Neural crest cell (in vitro differentiated cells): ENCODE results near the gene RGS7. TPM values are rescaled to one million over a fixed set of nuclear protein-coding genes. Genes with fewer than 3 reads are reported as not detected.

Experiments used
- DNase-seq: peaks from one replicate; pipeline ENCODE4 v3.0.0; 2021; ENCODE audit warnings: low read depth, mixed read lengths, low spot score
- H3K27ac Mint-ChIP-seq: one replicate; pipeline ENCODE4 v1.8.0; 2021; ENCODE audit warnings: mild to moderate bottlenecking, mixed read lengths; ENCODE audit not compliant: unreplicated experiment
- H3K27me3 Mint-ChIP-seq: 2 replicates; pipeline ENCODE4 v1.8.0; 2021; ENCODE audit warnings: low read depth, mild to moderate bottlenecking, mixed read lengths
- H3K36me3 Mint-ChIP-seq: 2 replicates; pipeline ENCODE4 v1.8.0; 2021; ENCODE audit warnings: low read depth, mild to moderate bottlenecking, mixed read lengths
- H3K4me1 Mint-ChIP-seq: 2 replicates; pipeline ENCODE4 v1.8.0; 2021; ENCODE audit warnings: mixed read lengths
- H3K4me3 Mint-ChIP-seq: one replicate; pipeline ENCODE4 v1.8.0; 2021; ENCODE audit warnings: mild to moderate bottlenecking, mixed read lengths
- H3K9me3 Mint-ChIP-seq: 2 replicates; pipeline ENCODE4 v1.8.0; 2021; ENCODE audit warnings: mixed read lengths
- total RNA-seq: library from RNA; stranded (reverse); gene quantifications from 2 replicates; pipeline ENCODE4 v1.2.1, GENCODE V29; 2021
- TF ChIP-seq, protein P1 (sequence below): fragments of 200-600 bp; sonication (generic); conservative IDR thresholded peaks from 2 replicates; pipeline ENCODE4 v1.5.0; 2021; ENCODE audit warnings: antibody characterized with exemption, mild to moderate bottlenecking

The RGS7 gene
- total RNA-seq, 1 donor from 2014 or later, result 0.65 TPM

GRCh38 chr1:241105147-241105546, 251.9 kb downstream of the RGS7 start:
- no peak overlapping the region for H3K27ac Mint-ChIP-seq
- no peak for DNase-seq
- TF ChIP-seq, protein P1, sequence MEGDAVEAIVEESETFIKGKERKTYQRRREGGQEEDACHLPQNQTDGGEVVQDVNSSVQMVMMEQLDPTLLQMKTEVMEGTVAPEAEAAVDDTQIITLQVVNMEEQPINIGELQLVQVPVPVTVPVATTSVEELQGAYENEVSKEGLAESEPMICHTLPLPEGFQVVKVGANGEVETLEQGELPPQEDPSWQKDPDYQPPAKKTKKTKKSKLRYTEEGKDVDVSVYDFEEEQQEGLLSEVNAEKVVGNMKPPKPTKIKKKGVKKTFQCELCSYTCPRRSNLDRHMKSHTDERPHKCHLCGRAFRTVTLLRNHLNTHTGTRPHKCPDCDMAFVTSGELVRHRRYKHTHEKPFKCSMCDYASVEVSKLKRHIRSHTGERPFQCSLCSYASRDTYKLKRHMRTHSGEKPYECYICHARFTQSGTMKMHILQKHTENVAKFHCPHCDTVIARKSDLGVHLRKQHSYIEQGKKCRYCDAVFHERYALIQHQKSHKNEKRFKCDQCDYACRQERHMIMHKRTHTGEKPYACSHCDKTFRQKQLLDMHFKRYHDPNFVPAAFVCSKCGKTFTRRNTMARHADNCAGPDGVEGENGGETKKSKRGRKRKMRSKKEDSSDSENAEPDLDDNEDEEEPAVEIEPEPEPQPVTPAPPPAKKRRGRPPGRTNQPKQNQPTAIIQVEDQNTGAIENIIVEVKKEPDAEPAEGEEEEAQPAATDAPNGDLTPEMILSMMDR, result no peak
- no peaks in the 10 kb centered on the region for H3K9me3 Mint-ChIP-seq
- no peaks in the 10 kb centered on the region for H3K36me3 Mint-ChIP-seq
- H3K4me1 Mint-ChIP-seq, result no peaks in the 10 kb centered on the region
- H3K27me3 Mint-ChIP-seq, result no peaks in the 10 kb centered on the region
- H3K4me3 Mint-ChIP-seq, result no peak overlapping the region

DNA sequence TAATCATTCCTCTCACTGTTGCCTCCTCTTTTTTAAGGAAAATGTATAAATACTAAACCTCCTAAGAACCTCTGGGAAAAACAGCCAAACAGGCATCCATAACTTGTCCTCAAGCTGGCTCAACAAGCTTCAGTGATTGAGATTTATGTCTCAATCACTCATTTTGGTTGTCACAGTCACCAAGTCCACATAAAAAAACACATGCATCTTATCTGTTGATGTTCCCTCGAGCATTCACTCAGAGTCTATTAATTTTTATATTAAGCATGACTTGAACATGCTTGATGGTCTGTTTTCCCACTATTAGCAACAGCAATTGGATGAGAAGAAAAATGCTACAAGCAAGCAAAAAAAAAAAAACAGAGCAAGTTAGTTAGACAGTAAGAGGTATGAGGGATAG, 254.3 kb downstream of the RGS7 start:
- DNase-seq, result no peak
- H3K27me3 Mint-ChIP-seq, result no peaks in the 10 kb centered on the region
- H3K27ac Mint-ChIP-seq, result peak overlapping the region; percentile 77
- no peaks in the 10 kb centered on the region for H3K4me1 Mint-ChIP-seq
- H3K9me3 Mint-ChIP-seq, result no peaks in the 10 kb centered on the region
- H3K36me3 Mint-ChIP-seq, result no peaks in the 10 kb centered on the region
- TF ChIP-seq, protein P1, result no peak
- no peak overlapping the region for H3K4me3 Mint-ChIP-seq

GRCh38 chr1:241101622-241102021, 255.4 kb downstream of the RGS7 start:
- TF ChIP-seq, protein P1, result no peak
- no peak overlapping the region for H3K27ac Mint-ChIP-seq
- no peaks in the 10 kb centered on the region for H3K36me3 Mint-ChIP-seq
- no peaks in the 10 kb centered on the region for H3K9me3 Mint-ChIP-seq
- H3K27me3 Mint-ChIP-seq, result no peaks in the 10 kb centered on the region
- H3K4me1 Mint-ChIP-seq, result no peaks in the 10 kb centered on the region
- H3K4me3 Mint-ChIP-seq, result no peak overlapping the region
- no peak for DNase-seq

DNA sequence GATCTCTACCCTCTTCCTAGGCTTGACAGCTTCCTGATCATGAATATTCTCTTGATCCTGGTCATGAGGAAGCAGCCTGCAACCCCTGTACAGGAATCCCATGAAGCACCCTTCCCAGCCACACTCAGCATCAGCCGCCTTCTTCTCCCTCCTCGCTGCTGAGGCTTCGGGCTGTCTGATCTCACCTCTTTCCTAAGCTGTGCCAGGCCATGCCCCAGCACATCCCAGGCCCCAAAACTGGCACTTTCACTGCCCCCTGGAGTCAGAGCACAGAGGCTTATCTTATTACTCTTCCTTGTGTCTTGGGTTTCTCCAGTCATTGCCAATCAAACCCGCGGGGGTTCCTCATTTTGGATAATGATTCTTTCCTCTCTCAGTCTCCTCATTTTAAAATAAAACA, 259.5 kb downstream of the RGS7 start:
- Mint-ChIP-seq H3K9me3 (no peaks in the 10 kb centered on the region), H3K27me3 (no peaks in the 10 kb centered on the region), H3K27ac (no peak overlapping the region), H3K4me1 (no peaks in the 10 kb centered on the region), H3K36me3 (no peaks in the 10 kb centered on the region), H3K4me3 (no peak overlapping the region)
- DNase-seq, result no peak
- TF ChIP-seq, protein P1, result no peak

DNA sequence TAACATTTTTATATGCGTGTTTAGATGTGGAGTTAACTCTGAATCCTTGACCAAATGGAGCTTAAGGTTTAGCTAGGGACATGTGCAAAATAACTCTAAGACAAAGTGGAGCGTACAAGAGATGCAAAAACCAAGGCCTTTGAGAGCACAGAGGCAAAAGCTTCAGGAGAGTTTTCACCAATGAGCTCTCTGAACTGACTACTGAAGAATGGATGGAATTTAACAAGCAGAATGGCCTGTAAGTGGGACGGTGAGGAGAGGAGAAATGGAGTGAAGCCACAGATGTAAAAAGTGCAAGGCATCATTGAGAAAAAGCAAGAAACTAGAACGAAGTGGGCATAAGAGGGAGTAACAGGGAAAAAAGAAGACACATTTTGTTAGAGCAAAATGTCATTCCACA, 260.0 kb downstream of the RGS7 start:
- no peak overlapping the region for H3K4me3 Mint-ChIP-seq
- TF ChIP-seq, protein P1, result no peak
- no peaks in the 10 kb centered on the region for H3K4me1 Mint-ChIP-seq
- H3K27ac Mint-ChIP-seq, result no peak overlapping the region
- no peaks in the 10 kb centered on the region for H3K27me3 Mint-ChIP-seq
- no peak for DNase-seq
- no peaks in the 10 kb centered on the region for H3K9me3 Mint-ChIP-seq
- H3K36me3 Mint-ChIP-seq, result no peaks in the 10 kb centered on the region

DNA sequence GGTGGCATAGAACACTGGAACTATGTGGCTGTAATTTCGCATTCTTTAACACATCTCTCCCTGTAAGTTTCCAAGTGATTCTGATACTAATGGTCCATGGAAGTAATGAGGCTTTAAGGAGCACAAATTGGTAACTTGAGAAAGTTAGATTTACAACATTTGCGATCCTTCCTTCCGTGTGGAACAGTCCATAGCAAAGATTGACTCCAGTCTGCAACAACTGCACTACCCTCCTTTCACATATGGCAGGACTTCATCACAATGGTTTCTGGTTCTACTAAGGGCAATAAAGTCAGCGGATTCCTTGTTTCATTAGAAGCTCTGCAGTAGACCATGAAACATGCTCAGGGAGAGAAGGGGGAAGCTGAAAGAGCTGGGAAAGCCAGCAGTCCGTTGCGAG, 261.2 kb downstream of the RGS7 start:
- TF ChIP-seq, protein P1, result no peak
- Mint-ChIP-seq H3K36me3 (no peaks in the 10 kb centered on the region), H3K4me3 (no peak overlapping the region), H3K27me3 (no peaks in the 10 kb centered on the region), H3K4me1 (no peaks in the 10 kb centered on the region), H3K9me3 (no peaks in the 10 kb centered on the region), H3K27ac (no peak overlapping the region)
- DNase-seq, result no peak
